Measurements from ENCODE around the gene TALDO1. TPM values are rescaled to one million over a fixed set of nuclear protein-coding genes. Genes with fewer than 3 reads are reported as not detected.
A peak's percentile ranks its signal among the peaks of the same experiment; 100 is the strongest.

Gene TALDO1
- total RNA-seq, 1 experiment from 2014 or later = 383 TPM

- no peak for DNase-seq (ENCODE audit: extremely low read depth, low read depth)
Observed at GRCh38 chr11:709109-709997, 37.9 kb upstream of the TALDO1 start.

DNA sequence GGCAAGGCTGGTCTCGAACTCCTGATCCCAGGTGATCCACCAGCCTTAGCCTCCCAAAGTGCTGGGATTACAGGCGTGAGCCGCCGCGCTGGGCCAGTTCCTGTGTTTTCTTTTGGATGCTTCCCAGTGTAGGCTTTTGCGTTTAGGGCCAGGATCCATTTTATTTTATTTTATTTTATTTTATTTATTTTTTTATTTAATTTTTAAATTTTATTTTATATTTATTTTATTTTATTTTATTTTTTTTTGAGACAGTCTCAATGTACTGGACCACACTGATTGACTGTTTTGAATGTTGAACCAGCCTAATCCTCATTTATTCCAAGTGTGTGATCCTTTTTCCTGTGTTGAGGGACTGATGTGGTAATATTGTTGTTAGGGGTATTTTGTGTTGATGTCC, 32.8 kb upstream of the TALDO1 start:
- no peak for DNase-seq (ENCODE audit: extremely low read depth, low read depth)

- no peak for DNase-seq (ENCODE audit: extremely low read depth, low read depth)
Observed at GRCh38 chr11:719214-720016, 27.8 kb upstream of the TALDO1 start.

DNA sequence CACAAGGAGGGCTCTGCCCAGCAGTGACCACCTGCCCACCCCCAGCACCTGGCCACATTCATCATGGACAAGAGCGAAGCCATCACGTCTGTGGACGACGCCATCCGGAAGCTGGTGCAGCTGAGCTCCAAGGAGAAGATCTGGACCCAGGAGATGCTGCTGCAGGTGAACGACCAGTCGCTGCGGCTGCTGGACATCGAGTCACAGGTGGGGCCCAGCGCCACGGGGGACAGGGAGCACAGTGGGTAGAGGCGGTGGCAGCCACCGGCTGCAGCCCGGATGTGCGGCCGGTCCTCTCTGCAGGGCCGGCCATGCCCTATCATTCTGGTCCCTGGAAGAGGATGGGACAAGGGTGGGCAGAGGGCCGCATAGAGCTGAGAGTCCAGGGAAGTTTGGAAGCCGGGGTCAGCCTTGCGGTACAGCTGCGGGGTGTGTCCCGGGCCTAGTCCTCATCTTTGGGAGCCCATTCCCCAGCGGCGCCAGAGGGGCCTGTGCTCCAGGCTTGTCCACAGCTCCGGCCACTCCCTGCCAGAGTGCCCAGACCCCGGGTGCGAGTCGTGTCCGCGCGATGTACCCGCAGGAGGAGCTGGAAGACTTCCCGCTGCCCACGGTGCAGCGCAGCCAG, 27.1 kb upstream of the TALDO1 start:
- DNase-seq (ENCODE audit: extremely low read depth, low read depth) = no peak

DNA sequence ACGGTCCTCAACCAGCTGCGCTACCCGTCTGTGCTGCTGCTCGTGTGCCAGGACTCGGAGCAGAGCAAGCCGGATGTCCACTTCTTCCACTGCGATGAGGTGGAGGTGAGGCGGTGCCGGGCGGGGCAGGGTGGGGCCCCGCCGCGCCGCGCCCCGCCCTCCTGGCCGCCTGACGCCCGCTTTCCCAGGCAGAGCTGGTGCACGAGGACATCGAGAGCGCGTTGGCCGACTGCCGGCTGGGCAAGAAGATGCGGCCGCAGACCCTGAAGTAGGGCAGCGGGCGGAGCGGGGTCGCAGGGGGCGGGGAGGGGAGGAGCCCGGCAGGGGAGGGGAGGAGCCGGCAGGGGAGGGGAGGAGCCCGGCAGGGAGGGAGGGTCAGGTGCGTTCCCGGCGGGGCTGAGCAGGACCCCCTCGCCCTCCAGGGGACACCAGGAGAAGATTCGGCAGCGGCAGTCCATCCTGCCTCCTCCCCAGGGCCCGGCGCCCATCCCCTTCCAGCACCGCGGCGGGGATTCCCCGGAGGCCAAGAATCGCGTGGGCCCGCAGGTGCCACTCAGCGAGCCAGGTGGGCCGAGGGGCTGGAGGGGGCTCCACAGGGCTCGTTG, 26.5 kb upstream of the TALDO1 start:
- DNase-seq (ENCODE audit: extremely low read depth, low read depth) = no peak

DNA sequence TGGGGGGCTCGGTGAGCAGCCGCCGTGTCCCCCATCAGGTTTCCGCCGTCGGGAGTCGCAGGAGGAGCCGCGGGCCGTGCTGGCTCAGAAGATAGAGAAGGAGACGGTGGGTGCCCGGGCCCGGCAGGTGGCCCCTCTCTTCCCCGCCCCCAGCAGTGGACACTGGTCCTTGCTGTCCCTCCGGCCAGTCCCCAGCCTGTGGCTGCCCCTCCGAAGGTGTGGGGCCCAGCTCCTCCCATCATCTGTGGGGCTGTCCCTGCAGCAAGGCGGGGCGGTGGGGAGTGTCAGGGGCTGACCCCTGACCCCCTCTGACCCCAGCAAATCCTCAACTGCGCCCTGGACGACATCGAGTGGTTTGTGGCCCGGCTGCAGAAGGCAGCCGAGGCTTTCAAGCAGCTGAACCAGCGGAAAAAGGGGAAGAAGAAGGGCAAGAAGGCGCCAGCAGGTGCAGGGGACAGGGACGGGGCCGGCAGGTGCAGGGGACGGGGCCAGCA, 26.0 kb upstream of the TALDO1 start:
- no peak for DNase-seq (ENCODE audit: extremely low read depth, low read depth)

GRCh38 chr11:721741-722345, 25.4 kb upstream of the TALDO1 start:
- DNase-seq (ENCODE audit: extremely low read depth, low read depth) = no peak

DNA sequence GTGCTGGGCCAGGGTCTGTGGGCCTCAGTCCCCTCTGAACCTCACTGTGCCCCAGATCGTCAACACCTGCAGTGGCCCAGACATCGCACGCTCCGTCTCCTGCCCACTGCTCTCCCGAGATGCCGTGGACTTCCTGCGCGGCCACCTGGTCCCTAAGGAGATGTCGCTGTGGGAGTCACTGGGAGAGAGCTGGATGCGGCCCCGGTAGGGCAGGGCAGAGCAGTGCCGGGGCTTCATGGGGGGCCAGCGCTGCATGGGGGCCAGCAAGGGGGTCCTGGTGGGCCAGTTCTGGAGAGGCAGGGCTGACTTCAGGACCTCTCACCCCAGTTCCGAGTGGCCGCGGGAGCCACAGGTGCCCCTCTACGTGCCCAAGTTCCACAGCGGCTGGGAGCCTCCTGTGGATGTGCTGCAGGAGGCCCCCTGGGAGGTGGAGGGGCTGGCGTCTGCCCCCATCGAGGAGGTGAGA, 24.9 kb upstream of the TALDO1 start:
- no peak for DNase-seq (ENCODE audit: extremely low read depth, low read depth)

DNA sequence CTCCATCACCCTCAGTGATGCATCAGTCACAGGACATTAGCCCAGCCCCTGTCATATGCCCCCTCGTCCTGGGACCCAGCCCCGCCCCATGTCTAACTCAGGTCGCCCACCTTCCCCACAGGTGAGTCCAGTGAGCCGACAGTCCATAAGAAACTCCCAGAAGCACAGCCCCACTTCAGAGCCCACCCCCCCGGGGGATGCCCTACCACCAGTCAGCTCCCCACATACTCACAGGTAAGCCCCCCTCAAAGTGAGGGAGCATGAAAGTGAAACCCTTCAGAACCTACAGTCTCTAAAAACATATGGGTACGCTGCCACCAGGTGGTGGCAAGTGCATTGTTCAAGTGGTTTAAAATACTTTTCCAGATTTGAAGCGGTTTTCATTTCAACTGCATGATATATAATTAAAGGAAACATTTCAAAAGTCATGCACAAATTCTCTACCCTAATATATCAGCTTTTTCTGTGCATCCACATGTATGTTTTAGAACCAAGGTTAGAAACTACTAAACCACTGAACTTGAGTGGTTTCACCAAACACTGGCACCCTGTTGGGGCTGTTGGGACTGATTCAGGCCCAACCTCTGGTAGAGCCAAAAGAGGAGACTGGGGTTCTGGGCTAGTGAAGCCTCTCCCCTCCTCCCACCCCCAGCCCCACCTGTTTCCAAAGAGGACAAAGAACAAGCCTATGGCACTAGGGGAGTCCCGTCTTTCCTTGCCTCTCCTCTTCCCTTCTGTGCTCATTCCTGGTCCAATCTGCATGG, 24.0 kb upstream of the TALDO1 start:
- DNase-seq (ENCODE audit: extremely low read depth, low read depth) = no peak

GRCh38 chr11:724049-724777, 23.1 kb upstream of the TALDO1 start:
- DNase-seq (ENCODE audit: extremely low read depth, low read depth) = no peak

DNA sequence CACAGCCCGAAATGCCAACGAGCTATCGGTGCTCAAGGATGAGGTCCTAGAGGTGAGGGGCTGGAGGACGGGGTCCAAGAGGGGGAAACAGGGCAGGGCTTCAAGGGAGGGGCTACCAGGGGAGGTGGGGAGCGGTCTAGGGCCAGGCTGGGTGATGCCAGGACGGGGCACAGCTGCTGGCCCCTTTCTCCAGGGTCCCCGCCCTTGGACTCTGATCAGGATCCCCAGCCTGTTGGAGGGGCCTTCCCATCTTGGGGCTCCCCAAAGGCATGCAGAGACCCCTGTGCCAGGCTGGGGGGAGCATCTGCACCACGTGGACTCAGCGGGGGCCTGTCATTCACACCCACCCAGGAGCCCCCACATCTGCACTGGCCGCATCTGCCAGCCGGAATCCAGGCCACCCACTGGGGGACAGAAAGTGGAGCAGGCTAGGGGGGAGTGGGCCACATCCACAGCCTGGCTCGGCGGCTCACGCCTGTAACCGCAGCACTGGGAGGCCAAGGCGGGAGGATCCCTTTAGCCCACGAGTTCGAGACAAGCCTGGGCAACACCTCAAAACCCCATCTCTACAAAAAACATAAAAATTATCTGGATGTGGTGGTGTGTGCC, 22.4 kb upstream of the TALDO1 start:
- DNase-seq (ENCODE audit: extremely low read depth, low read depth) = no peak

GRCh38 chr11:725624-726202, 21.6 kb upstream of the TALDO1 start:
- no peak for DNase-seq (ENCODE audit: extremely low read depth, low read depth)

GRCh38 chr11:726278-727220, 20.7 kb upstream of the TALDO1 start:
- no peak for DNase-seq (ENCODE audit: extremely low read depth, low read depth)

DNA sequence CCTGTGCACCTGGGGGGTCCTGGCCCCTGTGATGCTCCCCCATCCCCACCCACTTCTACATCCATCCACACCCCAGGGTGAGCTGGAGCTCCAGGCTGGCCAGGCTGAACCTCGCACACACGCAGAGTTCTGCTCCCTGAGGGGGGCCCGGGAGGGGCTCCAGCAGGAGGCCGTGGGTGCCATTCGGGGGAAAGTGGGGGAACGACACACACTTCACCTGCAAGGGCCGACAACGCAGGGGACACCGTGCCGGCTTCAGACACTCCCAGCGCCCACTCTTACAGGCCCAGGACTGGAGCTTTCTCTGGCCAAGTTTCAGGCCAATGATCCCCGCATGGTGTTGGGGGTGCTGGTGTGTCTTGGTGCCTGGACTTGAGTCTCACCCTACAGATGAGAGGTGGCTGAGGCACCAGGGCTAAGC, 20.0 kb upstream of the TALDO1 start:
- no peak for DNase-seq (ENCODE audit: extremely low read depth, low read depth)

- DNase-seq (ENCODE audit: extremely low read depth, low read depth) = peak; percentile 65
Observed at GRCh38 chr11:727859-728748, 19.2 kb upstream of the TALDO1 start.

Measured in NCI-H460 (cell line).